GM18519 (cell line): ENCODE measurements around the gene B4GALNT3.

Experiments used
- ATAC-seq: cut with Tn5 transposase; IDR thresholded peaks from one replicate; pipeline ENCODE4 v1.9.1; 2021; ENCODE audit warnings: mild to moderate bottlenecking, moderate library complexity; ENCODE audit not compliant: unreplicated experiment, low FRiP score

The B4GALNT3 gene

GRCh38 chr12:466762-467161 lies 7.0 kb downstream of the B4GALNT3 start:
- ATAC-seq: no peak

GRCh38 chr12:467591-467990 lies 7.9 kb downstream of the B4GALNT3 start:
- ATAC-seq: no peak

- no peak for ATAC-seq
Measured at GRCh38 chr12:468671-469389, 9.1 kb downstream of the B4GALNT3 start.

DNA sequence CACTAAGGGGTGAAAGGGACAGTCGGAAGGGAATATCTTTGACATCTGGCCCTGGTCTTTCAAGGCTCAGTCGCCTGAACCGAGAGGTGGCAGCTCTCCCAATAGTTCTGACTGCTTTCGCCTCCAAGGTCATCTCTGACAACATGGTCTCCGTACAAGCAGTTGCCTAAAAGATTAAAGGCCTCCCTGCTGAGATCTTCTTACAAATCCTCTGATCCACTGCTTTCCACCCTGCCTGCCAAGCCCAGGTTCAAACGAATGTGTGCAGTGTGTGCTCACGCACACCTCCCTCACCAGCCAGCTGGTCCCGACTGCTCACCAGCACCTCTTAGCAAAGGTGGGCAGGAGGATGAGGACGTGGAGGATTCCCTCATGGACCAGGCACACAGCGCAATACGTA lies 10.4 kb downstream of the B4GALNT3 start:
- ATAC-seq: no peak

- no peak for ATAC-seq
Measured at GRCh38 chr12:473198-473597, 13.5 kb downstream of the B4GALNT3 start.

GRCh38 chr12:473863-474577 lies 14.3 kb downstream of the B4GALNT3 start:
- no peak for ATAC-seq

DNA sequence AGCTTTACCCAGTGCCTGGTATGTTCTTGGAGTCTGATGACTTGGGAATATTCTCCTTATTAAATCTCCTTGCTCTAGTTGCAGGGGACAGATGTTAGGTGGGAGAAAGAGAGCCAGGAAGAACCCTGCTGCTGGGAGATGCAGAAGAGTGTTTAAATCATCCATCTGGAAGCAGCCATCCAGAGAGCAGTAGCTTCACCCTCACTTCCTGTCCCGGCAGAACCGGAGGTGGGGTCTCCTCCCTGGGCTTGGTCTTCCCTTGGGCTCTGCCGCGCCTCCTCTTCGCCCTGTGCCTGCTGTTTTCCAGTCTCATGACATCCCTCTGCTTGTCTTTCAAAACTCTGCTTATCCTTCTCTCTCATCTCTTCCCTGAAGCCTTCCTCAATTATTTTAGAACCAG lies 15.5 kb downstream of the B4GALNT3 start:
- ATAC-seq: no peak

- no peak for ATAC-seq
Measured at GRCh38 chr12:479161-479560, 19.4 kb downstream of the B4GALNT3 start.

- no peak for ATAC-seq
Measured at GRCh38 chr12:480831-481816, 21.4 kb downstream of the B4GALNT3 start.

DNA sequence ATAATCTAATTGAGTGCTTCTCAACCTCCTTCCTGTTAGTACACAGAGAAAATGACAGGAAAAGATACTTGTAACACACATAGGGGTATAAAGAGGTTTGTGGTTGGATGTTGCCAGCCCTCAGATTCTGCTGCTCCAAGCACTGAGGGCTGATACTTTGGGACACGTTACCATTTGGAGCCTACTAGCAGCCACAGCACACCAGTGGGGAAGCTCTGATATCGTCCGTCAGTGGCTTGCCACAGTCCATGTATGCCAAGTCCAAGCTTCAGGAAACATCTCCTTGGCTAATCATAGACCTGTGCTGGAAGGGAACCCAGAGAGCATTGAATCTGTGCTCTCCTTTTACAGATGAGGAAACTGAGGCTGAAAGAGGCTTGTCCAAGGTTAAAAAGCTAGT lies 22.3 kb downstream of the B4GALNT3 start:
- no peak for ATAC-seq

- no peak for ATAC-seq
Measured at GRCh38 chr12:484096-484495, 24.4 kb downstream of the B4GALNT3 start.

DNA sequence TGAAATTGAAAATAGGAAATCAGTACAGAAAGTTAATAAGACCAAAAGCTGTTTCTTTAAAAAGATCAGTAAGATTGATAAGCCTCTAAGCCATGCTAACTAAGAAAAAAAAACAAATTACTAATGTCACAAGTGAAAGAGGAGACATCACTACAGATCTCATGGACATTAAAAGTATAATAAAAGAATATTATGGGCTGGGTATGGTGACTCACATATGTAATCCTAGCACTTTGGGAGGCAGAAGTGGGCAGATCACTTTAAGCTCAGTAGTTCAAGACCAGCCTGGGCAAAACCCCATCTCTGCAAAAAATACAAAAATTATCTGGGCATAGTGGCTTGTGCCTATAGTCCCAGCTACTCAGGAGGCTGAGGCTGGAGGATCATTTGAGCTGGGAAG lies 30.5 kb downstream of the B4GALNT3 start:
- no peak for ATAC-seq

DNA sequence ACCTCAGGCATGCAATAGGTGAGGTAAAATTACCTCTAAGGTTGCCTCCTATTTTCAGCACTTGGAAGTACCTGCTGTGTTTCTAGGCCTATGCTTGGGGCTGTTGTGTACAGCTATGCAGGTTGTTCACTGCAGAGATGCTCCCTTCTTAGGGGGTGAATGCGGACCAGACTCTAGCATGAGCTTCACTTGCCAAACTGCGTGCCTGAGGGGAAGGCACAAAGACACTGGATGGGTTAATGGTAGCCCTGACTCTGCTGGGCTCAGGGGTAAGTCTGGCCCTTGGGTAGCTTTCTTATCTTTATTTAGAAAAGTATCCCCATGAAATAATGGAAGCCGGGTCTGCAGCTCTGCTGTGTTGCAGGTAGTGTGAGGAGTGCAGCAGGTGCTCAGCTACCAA lies 35.7 kb downstream of the B4GALNT3 start:
- no peak for ATAC-seq

DNA sequence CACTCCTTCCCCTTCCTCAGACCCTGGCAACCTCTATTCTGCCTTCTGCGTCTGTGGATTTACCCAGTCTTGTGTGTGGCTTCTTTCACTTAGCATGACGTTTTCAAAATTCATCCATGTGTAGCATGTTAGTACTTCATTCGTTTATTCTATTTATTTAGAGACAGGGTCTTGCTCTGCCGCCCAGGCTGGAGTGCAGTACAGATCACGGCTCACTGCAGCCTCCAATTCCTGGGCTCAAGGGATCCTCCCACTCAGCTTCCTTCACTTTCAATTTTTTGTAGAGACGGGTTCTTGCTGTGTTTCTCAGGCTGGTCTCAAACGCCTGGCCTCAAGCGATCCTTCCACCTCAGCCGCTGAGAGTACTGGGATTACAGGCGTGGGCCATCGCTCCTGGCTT lies 37.0 kb downstream of the B4GALNT3 start:
- ATAC-seq: no peak

DNA sequence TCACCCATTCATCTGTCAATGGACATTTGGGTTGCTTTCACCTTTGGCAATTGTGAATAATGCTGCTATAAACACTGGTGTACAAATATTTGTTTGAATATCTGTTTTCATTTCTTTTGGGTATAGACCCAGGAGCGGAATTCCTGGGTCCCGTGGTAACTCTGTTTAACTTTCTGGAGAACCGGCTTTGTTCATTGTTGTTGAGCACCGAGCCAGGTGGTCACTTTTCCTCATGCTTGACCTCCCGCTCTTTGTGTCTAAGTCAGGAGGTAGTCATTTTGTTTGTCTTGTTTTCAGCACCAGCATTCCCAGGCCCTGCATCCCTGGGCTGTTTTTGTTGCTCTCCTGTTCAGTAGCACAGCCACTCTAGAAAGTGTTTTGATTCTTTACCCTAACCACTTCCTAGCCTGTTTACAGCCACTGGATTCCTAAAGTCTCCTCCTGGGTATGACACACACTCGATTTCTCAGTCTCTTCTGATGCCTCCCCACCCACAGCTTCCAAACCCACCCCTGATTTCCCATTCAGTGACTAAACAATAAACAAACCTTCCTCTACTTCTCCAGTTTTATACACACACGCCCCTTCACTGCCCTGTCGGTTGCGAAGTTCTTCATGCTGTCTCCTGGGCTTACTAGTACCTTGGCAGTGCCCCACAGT lies 37.9 kb downstream of the B4GALNT3 start:
- ATAC-seq: no peak

DNA sequence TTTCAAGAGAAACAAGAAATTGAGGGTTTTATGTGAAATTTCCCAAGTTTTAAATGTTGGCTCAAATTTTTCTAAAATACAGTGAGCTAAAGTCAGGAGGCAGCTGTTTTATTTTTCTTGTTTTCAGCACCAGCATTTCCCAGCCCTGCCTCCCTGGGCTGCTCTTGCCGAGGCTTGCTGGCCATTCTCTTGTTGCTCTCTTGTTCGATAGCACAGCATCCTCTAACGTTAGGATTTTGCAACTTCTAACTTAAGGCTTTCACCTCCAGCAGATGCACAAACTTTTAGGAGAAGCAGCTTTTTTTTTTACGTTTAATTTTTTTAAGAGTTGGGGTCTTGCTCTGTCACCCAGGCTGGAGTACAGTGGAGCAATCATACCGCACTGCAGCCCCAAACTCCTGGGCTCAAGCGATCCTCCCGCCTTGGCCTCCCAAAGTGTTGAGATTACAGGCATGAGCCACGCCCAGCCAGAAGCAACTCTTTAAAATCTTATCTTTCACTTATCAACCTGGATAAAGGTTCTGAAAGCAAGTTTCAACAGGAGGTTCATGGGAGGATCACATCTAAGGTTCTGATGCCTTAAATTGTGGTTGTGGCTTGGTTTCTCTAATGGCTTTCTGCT lies 40.2 kb downstream of the B4GALNT3 start:
- ATAC-seq: no peak

DNA sequence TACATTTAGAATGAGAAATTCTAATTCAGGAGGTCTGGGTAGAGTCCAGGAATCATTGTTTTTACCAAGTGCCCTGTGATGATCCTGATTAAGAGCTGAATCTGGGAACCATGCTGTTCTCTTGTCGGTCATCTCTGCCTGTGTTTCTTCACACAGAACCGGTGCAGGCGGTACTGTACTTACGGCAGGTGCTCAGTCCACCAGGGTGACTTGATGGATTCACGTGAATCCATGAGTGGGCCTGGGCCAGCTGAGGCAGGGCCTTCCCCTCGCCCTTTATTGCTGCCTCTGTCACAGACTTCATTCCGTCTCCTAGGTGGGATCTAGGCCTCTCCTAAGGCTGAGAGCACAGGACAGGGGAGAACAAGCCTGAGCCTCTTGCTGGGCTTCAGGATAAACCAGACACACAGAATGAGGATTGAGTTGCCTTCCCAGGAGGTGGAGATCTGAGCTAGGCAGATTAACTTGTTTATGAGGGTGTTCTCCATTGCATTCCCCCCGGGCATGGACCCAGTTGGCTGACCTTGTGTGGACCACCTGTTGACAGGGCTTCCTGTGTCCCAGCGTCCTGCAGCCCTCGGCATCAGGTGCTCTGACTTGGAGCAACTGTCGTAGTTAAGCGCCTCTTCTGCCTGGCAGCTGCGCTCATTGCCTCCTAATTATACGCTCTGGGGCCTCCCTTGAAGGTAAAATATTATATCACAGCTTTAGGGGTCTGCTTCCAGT lies 42.1 kb downstream of the B4GALNT3 start:
- no peak for ATAC-seq

- no peak for ATAC-seq
Measured at GRCh38 chr12:503111-503761, 43.5 kb downstream of the B4GALNT3 start.

DNA sequence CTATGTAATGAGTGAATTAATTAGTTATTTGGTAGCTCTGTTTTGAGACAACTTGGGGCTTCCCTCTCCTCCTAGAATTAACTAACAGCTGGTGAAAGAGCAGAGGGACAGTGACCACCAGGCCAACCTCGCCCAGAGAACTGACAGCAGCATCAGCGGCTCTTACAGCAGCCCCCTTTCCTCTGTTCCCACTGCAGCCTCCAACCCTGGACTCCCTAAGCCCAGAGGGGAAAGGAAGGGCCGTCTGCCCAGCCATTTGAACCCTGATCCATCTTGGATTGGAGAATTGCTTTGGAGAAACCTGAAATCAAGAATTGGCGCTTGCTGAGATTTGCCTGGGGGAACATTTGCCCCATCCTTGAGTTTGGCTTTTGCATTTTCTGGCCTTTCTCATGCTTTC lies 45.5 kb downstream of the B4GALNT3 start:
- ATAC-seq: no peak
